ENCODE measurements around the gene STIM1.

DNA sequence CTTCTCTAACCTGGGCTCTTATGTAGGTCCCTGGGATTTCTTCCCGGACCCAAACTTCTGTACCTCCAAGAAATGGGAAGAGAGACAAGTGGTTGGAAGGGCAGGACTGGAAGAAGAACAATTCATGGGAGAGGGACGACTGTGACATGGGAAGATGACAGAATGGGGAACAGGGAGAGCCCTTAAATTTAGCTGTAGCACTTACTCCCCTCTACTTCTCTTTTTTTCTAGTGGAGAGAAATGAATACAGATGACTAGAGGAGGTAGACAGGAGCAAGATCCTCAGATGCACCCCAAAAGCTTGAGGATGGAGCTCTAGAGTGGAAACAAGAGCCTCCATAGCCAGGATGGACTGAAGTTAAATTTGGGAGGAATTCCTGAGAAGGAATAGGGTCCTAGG lies 17.0 kb upstream of the STIM1 start:
- TF ChIP-seq CTCF (IDR thresholded peaks at IDR 0.05; ENCODE audit: insufficient read depth, low read length, poor library complexity, severe bottlenecking) (no peak), EZH2phosphoT487 (conservative IDR thresholded peaks at IDR 0.05; ENCODE audit: low read length) (no peak)

Measured in SU-DHL-6 (cell line).